ENCODE measurements around the gene ABI1. TPM values are rescaled to one million over a fixed set of nuclear protein-coding genes. Genes with fewer than 3 reads are reported as not detected.

ABI1 gene
- total and polyA plus RNA-seq, 2 of the 13 experiments (the other 11 are each of a cell fraction or from before 2014, with no cell fraction given), result 20.9 to 22.9 TPM

DNA sequence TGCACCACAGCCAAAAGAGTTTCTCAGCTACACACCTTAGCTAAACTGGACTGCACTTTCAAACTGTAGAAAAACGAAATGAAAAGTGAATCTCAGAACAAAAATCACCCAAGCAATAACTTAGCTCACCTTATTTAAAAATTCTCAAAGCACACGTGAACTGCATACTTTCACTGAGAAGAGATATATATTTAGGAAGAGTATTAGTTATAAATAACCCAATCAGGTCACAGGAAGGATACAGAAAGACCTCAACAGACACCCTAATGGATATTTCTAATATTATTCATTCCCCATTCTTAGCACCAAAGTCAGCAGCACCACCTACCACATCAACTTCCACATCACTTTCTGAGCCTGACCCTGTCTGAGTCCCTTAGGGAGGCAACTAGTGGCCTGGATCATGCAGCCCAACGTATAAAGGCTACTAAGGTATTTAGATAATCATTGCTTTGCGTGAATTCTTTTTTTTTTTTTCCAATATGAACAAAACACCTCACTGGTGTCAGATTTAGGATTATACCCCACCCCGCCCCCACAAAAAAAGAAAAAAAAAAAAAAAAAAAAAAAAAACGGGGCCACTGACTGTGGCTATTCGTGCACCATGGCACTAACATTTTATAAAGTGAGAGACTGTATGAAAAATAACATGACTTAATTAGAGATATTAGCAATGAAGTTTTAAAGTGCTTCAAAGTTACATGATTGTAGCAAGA, 2.6 kb downstream of the ABI1 start (continued):
- TF ChIP-seq, protein P1, sequence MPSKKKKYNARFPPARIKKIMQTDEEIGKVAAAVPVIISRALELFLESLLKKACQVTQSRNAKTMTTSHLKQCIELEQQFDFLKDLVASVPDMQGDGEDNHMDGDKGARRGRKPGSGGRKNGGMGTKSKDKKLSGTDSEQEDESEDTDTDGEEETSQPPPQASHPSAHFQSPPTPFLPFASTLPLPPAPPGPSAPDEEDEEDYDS (CRISPR knock-in tag; IDR thresholded peaks at IDR 0.05), result no peak
- TF ChIP-seq FOXC1 (CRISPR knock-in tag; IDR thresholded peaks at IDR 0.05; ENCODE audit: borderline replicate concordance) (no peak), ZNF383 (CRISPR knock-in tag; IDR thresholded peaks at IDR 0.05; ENCODE audit: borderline replicate concordance) (no peak), KAT2B (IDR thresholded peaks at IDR 0.05; ENCODE audit: borderline replicate concordance, low read depth, low read length) (no peak), ZNF644 (CRISPR knock-in tag; IDR thresholded peaks at IDR 0.05; ENCODE audit: low read depth) (no peak), HHEX (CRISPR knock-in tag; IDR thresholded peaks at IDR 0.05) (no peak), CEBPG (CRISPR knock-in tag; IDR thresholded peaks at IDR 0.05) (no peak), NONO (IDR thresholded peaks at IDR 0.05) (no peak), NONO (CRISPR knock-in tag; conservative IDR thresholded peaks at IDR 0.05) (no peak)
- TF ChIP-seq, protein P2, sequence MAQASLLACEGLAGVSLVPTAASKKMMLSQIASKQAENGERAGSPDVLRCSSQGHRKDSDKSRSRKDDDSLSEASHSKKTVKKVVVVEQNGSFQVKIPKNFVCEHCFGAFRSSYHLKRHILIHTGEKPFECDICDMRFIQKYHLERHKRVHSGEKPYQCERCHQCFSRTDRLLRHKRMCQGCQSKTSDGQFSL (CRISPR knock-in tag; IDR thresholded peaks at IDR 0.05), result no peak
- TF ChIP-seq, protein P3, sequence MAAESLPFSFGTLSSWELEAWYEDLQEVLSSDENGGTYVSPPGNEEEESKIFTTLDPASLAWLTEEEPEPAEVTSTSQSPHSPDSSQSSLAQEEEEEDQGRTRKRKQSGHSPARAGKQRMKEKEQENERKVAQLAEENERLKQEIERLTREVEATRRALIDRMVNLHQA (CRISPR knock-in tag; IDR thresholded peaks at IDR 0.05), result no peak
- TF ChIP-seq, protein P4, sequence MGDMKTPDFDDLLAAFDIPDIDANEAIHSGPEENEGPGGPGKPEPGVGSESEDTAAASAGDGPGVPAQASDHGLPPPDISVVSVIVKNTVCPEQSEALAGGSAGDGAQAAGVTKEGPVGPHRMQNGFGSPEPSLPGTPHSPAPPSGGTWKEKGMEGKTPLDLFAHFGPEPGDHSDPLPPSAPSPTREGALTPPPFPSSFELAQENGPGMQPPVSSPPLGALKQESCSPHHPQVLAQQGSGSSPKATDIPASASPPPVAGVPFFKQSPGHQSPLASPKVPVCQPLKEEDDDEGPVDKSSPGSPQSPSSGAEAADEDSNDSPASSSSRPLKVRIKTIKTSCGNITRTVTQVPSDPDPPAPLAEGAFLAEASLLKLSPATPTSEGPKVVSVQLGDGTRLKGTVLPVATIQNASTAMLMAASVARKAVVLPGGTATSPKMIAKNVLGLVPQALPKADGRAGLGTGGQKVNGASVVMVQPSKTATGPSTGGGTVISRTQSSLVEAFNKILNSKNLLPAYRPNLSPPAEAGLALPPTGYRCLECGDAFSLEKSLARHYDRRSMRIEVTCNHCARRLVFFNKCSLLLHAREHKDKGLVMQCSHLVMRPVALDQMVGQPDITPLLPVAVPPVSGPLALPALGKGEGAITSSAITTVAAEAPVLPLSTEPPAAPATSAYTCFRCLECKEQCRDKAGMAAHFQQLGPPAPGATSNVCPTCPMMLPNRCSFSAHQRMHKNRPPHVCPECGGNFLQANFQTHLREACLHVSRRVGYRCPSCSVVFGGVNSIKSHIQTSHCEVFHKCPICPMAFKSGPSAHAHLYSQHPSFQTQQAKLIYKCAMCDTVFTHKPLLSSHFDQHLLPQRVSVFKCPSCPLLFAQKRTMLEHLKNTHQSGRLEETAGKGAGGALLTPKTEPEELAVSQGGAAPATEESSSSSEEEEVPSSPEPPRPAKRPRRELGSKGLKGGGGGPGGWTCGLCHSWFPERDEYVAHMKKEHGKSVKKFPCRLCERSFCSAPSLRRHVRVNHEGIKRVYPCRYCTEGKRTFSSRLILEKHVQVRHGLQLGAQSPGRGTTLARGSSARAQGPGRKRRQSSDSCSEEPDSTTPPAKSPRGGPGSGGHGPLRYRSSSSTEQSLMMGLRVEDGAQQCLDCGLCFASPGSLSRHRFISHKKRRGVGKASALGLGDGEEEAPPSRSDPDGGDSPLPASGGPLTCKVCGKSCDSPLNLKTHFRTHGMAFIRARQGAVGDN (CRISPR knock-in tag; IDR thresholded peaks at IDR 0.05), result no peak
- TF ChIP-seq, protein P5, sequence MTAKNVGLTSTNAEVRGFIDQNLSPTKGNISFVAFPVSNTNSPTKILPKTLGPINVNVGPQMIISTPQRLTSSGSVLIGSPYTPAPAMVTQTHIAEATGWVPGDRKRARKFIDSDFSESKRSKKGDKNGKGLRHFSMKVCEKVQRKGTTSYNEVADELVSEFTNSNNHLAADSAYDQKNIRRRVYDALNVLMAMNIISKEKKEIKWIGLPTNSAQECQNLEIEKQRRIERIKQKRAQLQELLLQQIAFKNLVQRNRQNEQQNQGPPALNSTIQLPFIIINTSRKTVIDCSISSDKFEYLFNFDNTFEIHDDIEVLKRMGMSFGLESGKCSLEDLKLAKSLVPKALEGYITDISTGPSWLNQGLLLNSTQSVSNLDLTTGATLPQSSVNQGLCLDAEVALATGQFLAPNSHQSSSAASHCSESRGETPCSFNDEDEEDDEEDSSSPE (CRISPR knock-in tag; IDR thresholded peaks at IDR 0.05), result no peak
